Activated B cell treated with CpG ODN at 0.5 μM for 24 hours (primary cell): ENCODE measurements around the gene AK2. TPM values are rescaled to one million over a fixed set of nuclear protein-coding genes. Genes with fewer than 3 reads are reported as not detected.
"Not testable (repeated sequence)": the region's sequence is repeated elsewhere in the genome, so short reads cannot be mapped to it uniquely, and the experiment has no call there.

Experiments used
- ATAC-seq: fragments of 200-7000 bp; cut with Tn5 transposase; one replicate; pipeline ENCODE4 v1.10.0; 2021; ENCODE audit warnings: low read depth, mild to moderate bottlenecking, moderate library complexity
- CTCF ChIA-PET: fragments of 350-600 bp; sonication (Branson Sonifier 250); formaldehyde crosslinking; loops from one replicate; lab custom pipeline; 2021; ENCODE audit warnings: antibody characterized with exemption; lab: Charles Lee
- POLR2A ChIA-PET: fragments of 350-600 bp; sonication (Branson Sonifier 250); formaldehyde crosslinking; loops from one replicate; lab custom pipeline; 2021; ENCODE audit warnings: antibody characterized with exemption; lab: Charles Lee
- DNase-seq: peaks from one replicate; pipeline ENCODE4 v3.0.0; 2022
- H3K27ac Mint-ChIP-seq: one replicate; pipeline ENCODE4 v1.8.0; 2020; ENCODE audit warnings: mixed read lengths
- H3K27me3 Mint-ChIP-seq: one replicate; pipeline ENCODE4 v1.8.0; 2021; ENCODE audit warnings: mixed read lengths
- H3K36me3 Mint-ChIP-seq: one replicate; pipeline ENCODE4 v1.8.0; 2021; ENCODE audit warnings: low read depth, mixed read lengths
- H3K4me1 Mint-ChIP-seq: one replicate; pipeline ENCODE4 v1.8.0; 2021; ENCODE audit warnings: mixed read lengths
- H3K4me3 Mint-ChIP-seq: one replicate; pipeline ENCODE4 v1.8.0; 2020; ENCODE audit warnings: mild to moderate bottlenecking, mixed read lengths
- H3K9me3 Mint-ChIP-seq: one replicate; pipeline ENCODE4 v1.8.0; 2020; ENCODE audit warnings: mixed read lengths
- CTCF ChIP-seq: fragments of 200-600 bp; IDR thresholded peaks from one replicate; pipeline ENCODE4 v1.8.0; 2022; ENCODE audit warnings: antibody characterized with exemption, mild to moderate bottlenecking
- intact Hi-C: fragments of 100-400 bp; cut with micrococcal nuclease; formaldehyde crosslinking; loops from one replicate; pipeline ENCODE4 v1.15.1; 2024
- total RNA-seq: library from RNA; stranded (reverse); gene quantifications from 2 replicates; pipeline ENCODE4 v1.2.3, GENCODE V29; 2022

AK2 gene
- total RNA-seq, 1 donor from 2014 or later, result 162 TPM

DNA sequence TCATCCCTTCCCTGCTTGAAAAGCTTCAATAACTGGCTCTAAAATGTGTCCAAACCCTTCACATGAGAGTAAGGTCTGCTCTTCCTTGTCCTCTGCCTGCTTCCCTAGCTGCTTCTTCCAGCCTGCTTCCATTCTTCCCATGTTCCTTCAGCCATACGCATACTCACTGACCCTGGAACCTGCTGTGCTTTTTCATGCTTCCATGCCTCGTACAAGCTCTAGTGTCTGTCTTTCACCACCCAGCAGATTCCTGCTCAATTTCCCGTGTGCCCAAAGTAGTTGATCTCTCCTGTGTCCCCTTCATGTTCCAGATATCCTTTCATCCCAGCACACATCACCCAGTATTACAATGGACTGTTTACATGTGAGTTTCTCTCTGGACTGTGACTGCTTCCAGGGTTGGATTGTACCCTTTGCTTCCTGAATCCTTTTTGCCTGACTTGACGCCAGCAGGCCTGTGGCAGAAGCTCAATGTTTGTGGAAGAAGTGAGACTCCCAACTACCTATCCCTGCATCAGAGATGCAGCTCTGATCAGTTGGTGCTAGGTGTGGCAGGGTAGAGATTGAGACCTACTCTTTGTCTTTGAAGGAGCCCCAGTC is 36.2 kb downstream of the AK2 start:
- H3K9me3 Mint-ChIP-seq, result no peaks in the 10 kb centered on the region
- no peak overlapping the region for H3K4me3 Mint-ChIP-seq
- peak overlapping the region; percentile 15 for H3K27ac Mint-ChIP-seq
- TF ChIP-seq CTCF, result no peak
- intact Hi-C loops, result no loop called here
- ChIA-PET CTCF (interaction anchor here (1.1 to 3.8 kb wide), 6 partner anchors 9 to 66 kb away, joined by 4 to 16 read pairs (median 5); no protein-coding TSS in a partner anchor), POLR2A (interaction anchor here (0.6 to 1.5 kb wide), 3 partner anchors 8 to 965 kb away, joined by 3 to 8 read pairs (median 4); partner anchors contain the start of gene RNF19B)
- H3K4me1 Mint-ChIP-seq, result peaks cover 11% of the 10 kb centered on the region
- ATAC-seq (no peak), DNase-seq (no peak)
- no peaks in the 10 kb centered on the region for H3K36me3 Mint-ChIP-seq
- H3K27me3 Mint-ChIP-seq, result no peaks in the 10 kb centered on the region

DNA sequence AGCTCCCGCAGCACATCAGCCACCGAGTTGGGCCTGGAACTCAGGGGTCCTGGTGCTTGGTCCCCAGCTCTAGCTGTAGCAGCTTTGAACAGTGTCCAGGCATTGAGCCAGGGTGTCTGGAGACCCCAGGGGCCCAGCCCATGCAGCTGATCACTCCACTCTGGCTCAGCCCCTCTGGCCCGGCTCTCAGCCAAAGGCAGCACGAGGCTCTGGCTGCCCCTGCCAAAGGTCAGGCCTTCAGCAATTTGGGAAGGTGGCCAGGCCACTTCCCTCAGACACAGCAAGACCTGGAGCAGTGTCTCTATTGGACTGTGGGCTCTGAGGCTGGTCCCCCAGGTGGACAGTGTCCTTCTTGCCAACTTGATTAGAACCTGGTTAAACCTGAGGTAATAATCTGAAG is 37.7 kb downstream of the AK2 start:
- H3K27ac Mint-ChIP-seq, result no peak overlapping the region
- no peaks in the 10 kb centered on the region for H3K9me3 Mint-ChIP-seq
- peaks cover 19% of the 10 kb centered on the region for H3K4me1 Mint-ChIP-seq
- no peak overlapping the region for H3K4me3 Mint-ChIP-seq
- ATAC-seq, result no peak
- no peak for TF ChIP-seq CTCF
- intact Hi-C loops, result no loop called here
- POLR2A ChIA-PET, result interaction anchor here (0.8 to 0.9 kb wide), 3 partner anchors 18 to 46 kb away, joined by 3 to 4 read pairs (median 3); partner anchors contain the start of gene RNF19B
- H3K36me3 Mint-ChIP-seq, result no peaks in the 10 kb centered on the region
- DNase-seq, result no peak
- H3K27me3 Mint-ChIP-seq, result no peaks in the 10 kb centered on the region
- CTCF ChIA-PET, result no interaction called here

- ATAC-seq (no peak), DNase-seq (no peak)
- peak overlapping the region; percentile 39 for H3K27ac Mint-ChIP-seq
- H3K36me3 Mint-ChIP-seq, result no peaks in the 10 kb centered on the region
- H3K27me3 Mint-ChIP-seq, result no peaks in the 10 kb centered on the region
- CTCF ChIA-PET, result interaction anchor here (0.7 to 0.9 kb wide), 2 partner anchors 9 to 17 kb away, joined by 3 to 4 read pairs; no protein-coding TSS in a partner anchor
- H3K4me3 Mint-ChIP-seq, result no peak overlapping the region
- H3K9me3 Mint-ChIP-seq, result no peaks in the 10 kb centered on the region
- POLR2A ChIA-PET, result interaction anchor here (0.6 to 1.7 kb wide), 6 partner anchors 17 to 129 kb away, joined by 3 to 7 read pairs (median 4); partner anchors contain the start of gene RNF19B
- intact Hi-C loops, result no loop called here
- peaks cover 29% of the 10 kb centered on the region for H3K4me1 Mint-ChIP-seq
- no peak for TF ChIP-seq CTCF
Observed at GRCh38 chr1:32998064-32998463, 38.6 kb downstream of the AK2 start.

DNA sequence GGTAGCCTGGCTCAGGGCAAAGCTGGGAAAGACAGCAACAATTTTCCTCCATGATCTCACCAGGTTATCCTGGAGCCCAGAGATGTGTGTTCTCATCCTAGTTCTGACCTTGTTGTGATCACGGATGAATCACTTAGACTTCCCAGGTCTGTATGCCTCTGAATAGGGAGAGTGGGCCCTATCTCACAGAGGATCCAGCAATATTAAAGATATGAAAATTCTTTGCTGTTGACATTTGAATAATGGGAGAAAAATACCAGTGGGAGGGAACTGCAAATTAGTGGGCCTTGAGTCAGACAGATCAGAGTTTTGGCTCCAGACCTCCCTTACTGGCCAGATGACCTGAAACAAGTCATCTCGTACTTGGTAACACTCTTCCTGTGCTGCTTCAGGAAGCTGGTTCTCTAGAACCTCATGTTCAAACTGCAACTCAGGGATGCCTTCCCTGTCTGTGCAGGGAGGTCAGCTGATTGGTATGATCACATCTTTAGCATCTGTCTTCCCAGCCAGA is 39.2 kb downstream of the AK2 start:
- peak overlapping the region; percentile 72 for H3K27ac Mint-ChIP-seq
- intact Hi-C loops, result no loop called here
- H3K27me3 Mint-ChIP-seq, result no peaks in the 10 kb centered on the region
- ChIA-PET CTCF (interaction anchor here (0.9 to 1.2 kb wide), 2 partner anchors 8 to 16 kb away, joined by 3 to 4 read pairs; no protein-coding TSS in a partner anchor), POLR2A (interaction anchor here (0.6 to 1.7 kb wide), 2 partner anchors 17 to 78 kb away, joined by 4 to 7 read pairs; no protein-coding TSS in a partner anchor)
- no peak for ATAC-seq
- DNase-seq, result no peak
- peaks cover 35% of the 10 kb centered on the region for H3K4me1 Mint-ChIP-seq
- TF ChIP-seq CTCF, result no peak
- H3K9me3 Mint-ChIP-seq, result no peaks in the 10 kb centered on the region
- H3K4me3 Mint-ChIP-seq, result no peak overlapping the region
- H3K36me3 Mint-ChIP-seq, result no peaks in the 10 kb centered on the region

DNA sequence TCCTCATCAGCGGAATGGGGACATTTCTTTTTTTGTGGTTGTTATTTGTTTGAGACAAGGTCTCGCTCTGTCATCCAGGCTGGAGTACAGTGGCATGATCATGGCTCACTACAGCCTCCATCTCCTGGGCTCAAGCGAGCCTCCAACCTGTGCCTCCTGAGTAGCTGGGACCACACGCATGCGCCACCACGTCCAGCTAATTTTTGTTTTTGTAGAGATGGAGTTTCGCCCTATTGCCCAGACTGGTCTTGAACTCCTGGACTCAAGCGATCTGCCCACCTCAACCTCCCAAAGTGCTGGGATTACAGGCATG is 43.4 kb downstream of the AK2 start:
- ATAC-seq, H3K36me3 Mint-ChIP-seq, H3K9me3 Mint-ChIP-seq, DNase-seq, H3K27me3 Mint-ChIP-seq: not testable (repeated sequence)
- intact Hi-C loops, result loop anchor here (5.0 kb wide), 1 partner anchor 176 kb away; the partner anchor contains the start of genes S100PBP and YARS1
- Mint-ChIP-seq H3K4me3 (peak overlapping the region; percentile 76), H3K27ac (peak overlapping the region; percentile 97), H3K4me1 (peaks cover 68% of the 10 kb centered on the region)
- ChIA-PET CTCF (interaction anchor here (1.1 to 2.9 kb wide), 6 partner anchors 13 to 63 kb away, joined by 3 to 8 read pairs (median 5); no protein-coding TSS in a partner anchor), POLR2A (interaction anchor here (0.5 to 5.2 kb wide), 14 partner anchors 9 to 171 kb away, joined by 3 to 109 read pairs (median 8); partner anchors contain the start of gene RNF19B)
